Fibroblast of mammary gland (primary cell): Measurements from ENCODE around the gene KDM5C.

Experiments used
- DNase-seq: peaks from one replicate; pipeline ENCODE4 v3.0.0-alpha.2; 2010; ENCODE audit warnings: low read depth
- H3K4me3 ChIP-seq: 2 replicates; pipeline ENCODE4 v1.5.1; 2011; ENCODE audit warnings: low read depth, mild to moderate bottlenecking, low read length, moderate library complexity; ENCODE audit not compliant: control insufficient read depth
- TF ChIP-seq, protein P1 (sequence below): conservative IDR thresholded peaks from 2 replicates; pipeline ENCODE4 v1.5.1; 2011; ENCODE audit warnings: low read depth, low read length, inconsistent platforms; ENCODE audit not compliant: control insufficient read depth, insufficient read depth

The KDM5C gene

GRCh38 chrX:53224860-53225797 lies at the start of gene KDM5C:
Gene KDM5C (minus strand): TSS chrX:53225207. CDS start chrX:53224889, 318 bp downstream.
- TF ChIP-seq, protein P1, sequence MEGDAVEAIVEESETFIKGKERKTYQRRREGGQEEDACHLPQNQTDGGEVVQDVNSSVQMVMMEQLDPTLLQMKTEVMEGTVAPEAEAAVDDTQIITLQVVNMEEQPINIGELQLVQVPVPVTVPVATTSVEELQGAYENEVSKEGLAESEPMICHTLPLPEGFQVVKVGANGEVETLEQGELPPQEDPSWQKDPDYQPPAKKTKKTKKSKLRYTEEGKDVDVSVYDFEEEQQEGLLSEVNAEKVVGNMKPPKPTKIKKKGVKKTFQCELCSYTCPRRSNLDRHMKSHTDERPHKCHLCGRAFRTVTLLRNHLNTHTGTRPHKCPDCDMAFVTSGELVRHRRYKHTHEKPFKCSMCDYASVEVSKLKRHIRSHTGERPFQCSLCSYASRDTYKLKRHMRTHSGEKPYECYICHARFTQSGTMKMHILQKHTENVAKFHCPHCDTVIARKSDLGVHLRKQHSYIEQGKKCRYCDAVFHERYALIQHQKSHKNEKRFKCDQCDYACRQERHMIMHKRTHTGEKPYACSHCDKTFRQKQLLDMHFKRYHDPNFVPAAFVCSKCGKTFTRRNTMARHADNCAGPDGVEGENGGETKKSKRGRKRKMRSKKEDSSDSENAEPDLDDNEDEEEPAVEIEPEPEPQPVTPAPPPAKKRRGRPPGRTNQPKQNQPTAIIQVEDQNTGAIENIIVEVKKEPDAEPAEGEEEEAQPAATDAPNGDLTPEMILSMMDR: no peak

GRCh38 chrX:53272808-53273337 lies 47.9 kb upstream of the KDM5C start:
- TF ChIP-seq, protein P1: no peak
- no peak overlapping the region for H3K4me3 ChIP-seq
- DNase-seq: no peak

More at GRCh38 chrX:53224860-53225797, at the start of gene KDM5C:
- peak; percentile 93 for DNase-seq
- peak within 1 kb of the TSS; percentile 74 for H3K4me3 ChIP-seq

DNA sequence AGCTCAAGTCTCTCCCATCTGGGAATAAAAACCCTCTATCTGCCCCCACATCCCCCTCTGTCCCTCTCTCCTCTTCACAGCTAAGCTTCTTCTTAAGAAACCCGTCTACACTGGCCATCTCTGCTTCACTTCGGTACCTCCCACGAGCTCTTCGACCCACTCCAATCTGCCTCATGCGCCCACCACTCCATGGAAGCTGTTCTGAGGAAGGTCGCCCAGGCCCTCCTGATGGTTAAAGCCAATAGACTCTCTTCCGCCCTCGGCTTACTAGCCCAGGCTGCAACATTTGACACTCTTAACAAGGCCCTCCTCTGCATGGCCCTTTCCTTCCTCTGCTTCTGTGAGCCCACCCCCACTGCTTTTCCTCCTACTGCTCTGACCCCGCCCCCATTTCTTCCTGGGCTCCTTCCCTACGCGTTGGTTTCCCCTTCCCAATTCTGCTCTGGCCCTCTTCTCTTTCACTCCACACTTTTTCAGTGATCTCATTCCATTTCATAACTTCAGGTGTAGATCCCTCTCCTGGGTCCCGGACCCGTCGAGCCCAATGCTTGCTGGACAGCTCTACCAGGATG lies 44.6 kb upstream of the KDM5C start:
- TF ChIP-seq, protein P1: no peak
- no peak overlapping the region for H3K4me3 ChIP-seq
- no peak for DNase-seq

DNA sequence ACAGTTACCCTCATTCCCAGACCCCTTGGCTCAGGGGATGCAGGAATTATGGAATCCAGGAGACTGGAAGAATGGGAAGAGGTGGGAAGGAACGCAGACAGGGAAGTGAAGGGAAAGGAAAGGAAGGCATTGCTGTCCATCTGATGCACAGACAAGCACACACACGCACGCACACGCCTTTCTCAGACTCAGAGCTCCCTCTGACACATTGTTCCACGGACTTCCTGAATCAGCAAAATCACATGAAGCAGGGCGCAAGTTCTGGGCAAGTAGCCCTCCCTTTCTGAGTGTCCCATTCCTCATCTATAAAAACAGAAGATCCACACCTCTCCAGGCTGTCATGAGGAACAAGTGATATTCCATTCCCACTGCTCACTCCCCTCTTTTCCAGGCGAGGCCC lies 43.2 kb upstream of the KDM5C start:
- TF ChIP-seq, protein P1: no peak
- no peak overlapping the region for H3K4me3 ChIP-seq
- peak; percentile 57 for DNase-seq

GRCh38 chrX:53266914-53267313 lies 41.9 kb upstream of the KDM5C start:
- no peak for DNase-seq

More at GRCh38 chrX:53266914-53267313, 41.9 kb upstream of the KDM5C start:
- no peak overlapping the region for H3K4me3 ChIP-seq
- TF ChIP-seq, protein P1: no peak
